GM12875 (cell line): ENCODE data around the gene LRBA.
"Not testable (repeated sequence)": the region's sequence is repeated elsewhere in the genome, so short reads cannot be mapped to it uniquely, and the experiment has no call there.

ENCODE experiments used
- H3K4me3 ChIP-seq: one replicate; pipeline ENCODE4 v1.5.1; 2011; ENCODE audit warnings: low read depth, low read length, control low read depth
- CTCF ChIP-seq: IDR thresholded peaks from 2 replicates; pipeline ENCODE4 v1.5.1; 2011; ENCODE audit warnings: low read depth, mild to moderate bottlenecking, control low read depth, inconsistent platforms, low read length, moderate library complexity, borderline replicate concordance; ENCODE audit not compliant: insufficient read depth

Gene LRBA

GRCh38 chr4:150541681-150542080 is 473.4 kb downstream of the LRBA start:
- no peak for TF ChIP-seq CTCF
- H3K4me3 ChIP-seq = no peak overlapping the region

GRCh38 chr4:150540959-150541360 is 474.1 kb downstream of the LRBA start:
- no peak overlapping the region for H3K4me3 ChIP-seq
- no peak for TF ChIP-seq CTCF

GRCh38 chr4:150540536-150540935 is 474.5 kb downstream of the LRBA start:
- no peak for TF ChIP-seq CTCF
- no peak overlapping the region for H3K4me3 ChIP-seq

GRCh38 chr4:150537911-150538310 is 477.2 kb downstream of the LRBA start:
- not testable (repeated sequence) for H3K4me3 ChIP-seq

- no peak overlapping the region for H3K4me3 ChIP-seq
- TF ChIP-seq CTCF = no peak
Measured at GRCh38 chr4:150534818-150535217, 480.3 kb downstream of the LRBA start.

GRCh38 chr4:150533673-150534072 is 481.4 kb downstream of the LRBA start:
- TF ChIP-seq CTCF = no peak
- no peak overlapping the region for H3K4me3 ChIP-seq

- no peak overlapping the region for H3K4me3 ChIP-seq
- TF ChIP-seq CTCF = no peak
Measured at GRCh38 chr4:150525321-150525868, 489.7 kb downstream of the LRBA start.

GRCh38 chr4:150518559-150518958 is 496.5 kb downstream of the LRBA start:
- no peak overlapping the region for H3K4me3 ChIP-seq
- TF ChIP-seq CTCF = no peak
